DND-41 (cell line): Measurements from ENCODE around the gene PDCL2.

Experiments
- CTCF ChIP-seq: IDR thresholded peaks from 2 replicates; pipeline ENCODE4 v1.5.1; 2012; ENCODE audit warnings: borderline replicate concordance, low read length, moderate library complexity, mild to moderate bottlenecking; ENCODE audit not compliant: poor library complexity, severe bottlenecking; ENCODE audit errors: extremely low read depth
- EZH2 ChIP-seq: IDR thresholded peaks from 3 replicates; pipeline ENCODE4 v1.6.1; 2012; ENCODE audit warnings: borderline replicate concordance, low read depth, mild to moderate bottlenecking, moderate library complexity, low read length, inconsistent platforms; ENCODE audit not compliant: severe bottlenecking

DNA sequence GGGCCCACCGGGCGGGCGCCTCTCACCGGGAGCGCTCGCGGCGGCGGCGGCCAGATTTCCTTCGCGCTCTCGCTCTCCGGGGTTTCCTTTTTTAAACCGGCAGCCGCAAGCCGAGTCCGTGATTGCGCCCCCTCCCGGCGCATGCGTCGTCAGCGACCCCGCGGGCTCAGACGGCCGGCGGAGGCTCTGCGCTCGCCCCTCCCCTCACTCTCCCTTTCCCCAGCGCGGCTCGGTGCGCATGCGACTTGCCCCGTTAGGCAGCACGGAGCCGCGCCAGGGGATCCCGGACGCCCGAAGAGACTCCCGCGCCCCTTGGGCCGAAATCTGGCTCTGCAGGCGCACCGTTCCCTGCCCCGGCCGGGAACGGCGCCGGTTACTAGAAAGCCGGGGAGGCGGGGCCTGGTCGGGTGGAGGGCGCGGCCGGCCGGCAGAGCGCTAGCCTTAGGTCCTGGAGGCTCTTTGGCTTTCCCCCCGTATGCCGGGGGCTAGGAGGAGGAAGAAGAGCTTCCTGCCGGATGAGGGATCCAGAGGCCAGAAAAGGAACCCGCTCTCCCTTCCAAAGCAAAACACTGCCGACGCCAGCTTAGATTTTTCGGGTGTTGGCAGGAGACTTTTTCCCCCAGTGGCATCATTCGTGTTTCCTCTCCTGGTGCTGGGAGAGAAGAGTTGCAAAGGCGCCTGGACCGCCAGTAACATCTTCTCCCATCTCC lies 45.1 kb downstream of the PDCL2 start, which contains the start of gene CLOCK:
- TF ChIP-seq CTCF (peak; percentile 54), EZH2 (no peak)
